Measurements from ENCODE around the gene JUP.

- TF ChIP-seq EP300 (IDR thresholded peaks at IDR 0.05) (no peak), CTCF (IDR thresholded peaks at IDR 0.05) (no peak)
Measured at GRCh38 chr17:41760878-41761277, 25.6 kb downstream of the JUP start.
